GM21526 (cell line): ENCODE results near the gene CFAP126.
"Not testable (repeated sequence)": the region's sequence is repeated elsewhere in the genome, so short reads cannot be mapped to it uniquely, and the experiment has no call there.

Experiments
- ATAC-seq: cut with Tn5 transposase; IDR thresholded peaks from one replicate; pipeline ENCODE4 v1.9.1; 2021; ENCODE audit warnings: moderate library complexity; ENCODE audit not compliant: unreplicated experiment, low FRiP score

The CFAP126 gene

DNA sequence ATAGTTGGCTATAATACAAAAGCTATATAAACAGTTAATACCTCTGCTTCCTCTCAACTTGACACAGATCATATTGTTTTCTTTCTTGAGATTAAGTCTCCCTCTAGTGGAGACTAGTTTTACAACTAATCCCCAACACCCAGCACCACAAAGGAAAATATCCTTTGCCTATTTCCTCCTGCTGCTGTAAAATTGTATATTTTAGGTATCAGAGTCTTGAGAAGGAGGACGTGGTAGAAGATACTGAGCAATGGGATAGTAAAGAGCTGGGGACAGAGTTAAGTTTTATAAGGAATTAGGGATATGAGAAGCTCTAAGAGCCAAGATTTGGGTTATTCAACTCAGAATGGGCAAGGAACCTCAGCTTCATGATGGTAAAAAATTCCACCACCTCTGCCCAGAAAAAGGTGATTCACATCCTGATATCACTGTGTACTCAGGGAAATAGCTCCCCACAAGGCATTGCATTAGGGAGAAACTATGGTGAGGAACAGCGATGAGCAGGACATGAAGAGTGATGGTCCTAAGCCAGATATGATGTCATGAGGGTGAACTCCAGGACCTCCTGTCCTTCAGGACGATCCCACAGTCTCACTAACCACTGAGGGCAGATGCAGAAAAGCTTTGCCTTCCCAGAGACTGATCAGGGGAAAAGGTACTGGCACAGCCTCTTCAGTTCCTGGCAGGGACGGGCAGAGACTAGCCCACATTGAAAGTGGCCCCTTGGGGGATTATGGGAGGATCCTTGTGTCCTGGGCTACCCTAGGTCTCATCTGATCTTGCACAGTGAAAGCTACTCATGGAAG, 14.7 kb upstream of the CFAP126 start:
- no peak for ATAC-seq

DNA sequence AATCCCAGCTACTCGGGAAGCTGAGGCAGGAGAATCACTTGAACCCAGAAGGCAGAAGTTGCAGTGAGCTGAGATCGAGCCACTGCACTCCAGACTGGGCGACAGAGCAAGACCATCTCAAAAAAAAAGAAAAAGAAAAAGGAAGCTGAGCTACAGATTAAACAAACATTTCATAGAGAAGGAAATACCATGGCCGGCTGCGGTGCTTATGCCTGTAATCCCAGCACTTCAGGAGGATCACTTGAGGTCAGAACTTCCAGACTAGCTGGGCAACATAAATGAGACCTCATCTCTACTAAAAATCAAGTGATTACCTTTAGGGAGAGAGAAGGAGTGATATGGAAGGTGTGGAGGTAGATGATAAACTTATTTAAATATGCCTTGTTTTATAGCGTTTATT, 14.0 kb upstream of the CFAP126 start:
- no peak for ATAC-seq

GRCh38 chr1:161379071-161379470, 11.4 kb upstream of the CFAP126 start:
- no peak for ATAC-seq

- no peak for ATAC-seq
These were observed 10.3 kb upstream of the CFAP126 start for GRCh38 chr1:161378014-161378413.

DNA sequence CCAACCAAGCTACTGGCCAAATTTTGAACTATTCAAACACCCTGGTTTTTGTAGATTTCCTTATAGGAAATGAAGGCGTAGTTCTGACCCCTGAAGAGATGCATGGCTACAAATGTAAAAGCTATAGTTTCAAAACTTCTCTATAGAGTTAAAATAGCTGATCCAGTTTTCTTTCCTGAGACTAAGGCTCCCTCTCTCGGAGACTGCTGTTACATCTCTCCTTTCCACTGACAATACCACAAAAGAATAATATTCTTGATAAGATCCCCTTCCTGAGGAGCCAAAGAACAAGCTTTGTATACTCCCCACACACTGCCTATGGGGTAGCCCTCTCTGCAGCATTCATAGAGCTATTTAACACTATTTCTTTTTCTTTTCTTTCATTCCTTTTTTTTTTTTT, 6.7 kb upstream of the CFAP126 start:
- no peak for ATAC-seq

DNA sequence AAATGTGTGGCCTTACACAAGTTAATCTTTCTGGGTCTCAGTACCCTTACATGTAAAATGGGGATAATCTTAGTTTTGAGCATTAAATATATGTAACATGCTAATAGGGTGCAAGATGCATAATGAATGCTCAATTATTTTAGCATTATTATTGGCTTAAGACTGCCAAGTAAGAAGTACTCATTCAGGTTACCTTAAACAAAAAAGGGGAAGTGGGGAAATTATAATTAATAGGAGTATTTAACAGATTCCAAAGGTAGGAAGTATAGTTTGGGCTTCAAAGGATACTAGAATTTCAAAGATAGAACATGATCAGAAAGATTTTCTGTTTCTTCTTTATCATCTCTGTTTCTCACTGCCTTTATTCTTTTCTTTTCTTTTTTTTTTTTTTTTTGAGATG, 5.8 kb upstream of the CFAP126 start:
- no peak for ATAC-seq

DNA sequence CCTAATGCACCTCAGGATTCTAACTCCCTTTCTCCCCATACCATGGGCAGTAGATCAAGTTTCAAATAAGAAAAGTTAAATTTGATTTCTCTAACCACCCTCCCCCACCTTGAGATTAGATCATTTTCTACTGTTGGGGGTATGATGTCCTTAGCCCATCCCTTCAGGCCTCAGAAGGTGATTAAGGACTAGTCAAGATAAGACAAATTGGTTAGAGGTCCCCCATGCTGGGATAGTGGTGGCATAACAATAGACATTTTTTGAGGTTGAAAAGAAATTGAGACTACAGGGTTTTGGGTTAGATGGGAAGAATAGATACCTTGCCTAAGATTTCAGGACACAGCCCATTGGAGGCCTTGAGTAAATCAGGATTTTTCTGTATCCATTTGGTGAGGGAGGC, 2.5 kb downstream of the CFAP126 start:
- no peak for ATAC-seq

DNA sequence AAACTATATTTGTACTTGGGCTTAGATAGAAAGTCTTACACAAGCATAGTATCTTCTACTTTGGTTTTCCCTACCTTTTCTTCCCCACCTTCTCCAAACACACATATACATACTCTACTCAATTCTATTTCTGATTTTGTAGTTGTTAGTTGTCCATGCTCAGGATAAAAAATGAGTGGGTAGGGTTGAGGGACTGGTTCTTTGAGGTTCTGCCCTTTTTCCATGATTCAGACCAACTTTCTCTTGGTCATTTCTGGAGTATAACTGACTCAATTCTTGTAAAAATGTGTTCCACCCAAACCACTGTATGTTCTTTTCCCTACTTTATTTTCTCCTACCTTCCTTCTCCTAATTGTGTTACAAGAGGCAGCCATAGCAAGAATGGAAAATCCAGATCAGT, 3.3 kb downstream of the CFAP126 start:
- no peak for ATAC-seq

DNA sequence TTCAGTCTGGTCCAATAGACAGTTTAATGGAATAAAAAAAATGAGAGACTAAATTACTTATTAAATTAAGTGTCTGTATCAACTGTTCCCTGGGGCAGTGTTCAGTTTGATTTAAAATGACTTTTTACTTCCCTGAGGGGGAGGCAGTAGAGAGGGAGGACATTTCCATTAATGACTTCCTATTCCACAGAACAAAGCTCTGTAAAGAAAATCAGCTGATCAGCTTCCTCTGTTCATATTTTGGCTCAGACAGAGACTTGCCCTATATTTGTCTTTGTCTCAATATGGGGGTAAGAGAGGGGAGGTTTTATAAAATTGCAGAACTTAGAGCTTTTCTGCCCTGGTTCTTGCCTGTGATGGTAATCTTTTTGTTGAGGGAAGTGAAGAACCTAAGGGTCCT, 8.4 kb downstream of the CFAP126 start:
- no peak for ATAC-seq

DNA sequence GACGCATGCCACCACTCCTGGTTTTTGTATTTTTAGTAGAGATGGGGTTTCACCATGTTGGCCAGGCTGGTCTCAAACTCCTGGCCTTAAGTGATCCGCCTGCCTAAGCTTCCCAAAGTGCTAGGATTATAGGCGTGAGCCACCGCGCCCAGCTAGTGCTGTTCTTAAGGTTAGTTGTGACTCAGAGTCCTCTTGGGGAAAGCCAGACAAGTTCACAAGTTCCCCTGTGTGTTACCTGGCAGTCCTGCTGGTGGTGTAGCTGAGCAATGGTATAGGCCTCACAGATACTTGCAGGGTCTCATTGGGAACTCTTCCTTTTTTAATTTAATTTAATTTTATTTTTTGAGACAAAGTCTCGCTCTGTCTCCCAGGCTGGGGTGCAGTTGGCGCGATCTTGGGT, 10.6 kb downstream of the CFAP126 start:
- ATAC-seq = no peak

DNA sequence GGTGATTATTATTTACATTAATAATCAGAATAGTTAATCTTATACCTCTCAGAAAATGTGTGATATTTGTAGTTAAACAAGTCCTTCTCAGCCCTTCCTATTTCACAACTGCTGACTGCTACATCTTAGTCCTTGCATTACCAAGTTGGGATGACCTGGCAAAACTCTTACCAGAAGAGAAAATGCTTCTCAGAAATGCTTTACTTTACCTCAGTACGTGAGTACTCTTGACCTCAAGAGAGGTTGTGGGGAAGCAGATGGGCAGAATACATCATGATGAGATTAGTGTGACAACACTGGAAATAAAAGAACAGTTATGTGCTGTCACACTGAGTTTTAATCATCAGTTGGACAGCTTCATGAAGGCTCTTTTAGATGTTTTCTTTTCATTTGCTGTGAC, 16.2 kb downstream of the CFAP126 start:
- no peak for ATAC-seq

DNA sequence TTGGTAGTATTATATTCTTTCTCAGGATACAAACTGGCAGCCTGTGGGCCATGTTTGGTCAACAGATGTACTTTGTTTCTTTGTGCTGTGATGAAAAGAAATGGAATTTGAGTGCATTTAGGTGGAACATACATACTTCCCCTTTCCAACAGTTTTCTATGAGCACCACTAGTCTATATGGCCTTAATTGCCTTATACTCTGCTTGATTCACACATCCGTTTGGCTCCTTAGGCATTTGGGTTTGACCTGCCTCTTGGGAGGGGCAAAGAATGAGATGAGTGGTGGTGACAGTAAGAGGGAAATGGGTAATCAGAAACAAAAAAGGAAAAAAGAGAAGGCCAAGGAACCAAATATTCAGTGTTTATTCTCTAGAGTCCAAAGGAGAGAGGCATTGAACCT, 17.0 kb downstream of the CFAP126 start:
- no peak for ATAC-seq

- ATAC-seq = no peak
These were observed 24.9 kb downstream of the CFAP126 start for GRCh38 chr1:161342821-161343220.

GRCh38 chr1:161342177-161342576, 25.5 kb downstream of the CFAP126 start:
- no peak for ATAC-seq

GRCh38 chr1:161335796-161336195, 31.9 kb downstream of the CFAP126 start:
- ATAC-seq = no peak

- ATAC-seq = no peak
These were observed 34.5 kb downstream of the CFAP126 start for GRCh38 chr1:161333166-161333565.

GRCh38 chr1:161330346-161330745, 37.3 kb downstream of the CFAP126 start:
- ATAC-seq = no peak

GRCh38 chr1:161324020-161324419, 43.7 kb downstream of the CFAP126 start:
- ATAC-seq = no peak

- ATAC-seq = not testable (repeated sequence)
These were observed 51.6 kb downstream of the CFAP126 start for GRCh38 chr1:161315841-161316674.
